ENCODE measurements around the gene ASXL3. TPM values are rescaled to one million over a fixed set of nuclear protein-coding genes. Genes with fewer than 3 reads are reported as not detected.

Gene ASXL3
- total and polyA plus RNA-seq, 2 donors (not counting 3 experiments of a cell fraction or from before 2014, with no cell fraction given): 0.07 to 0.27 TPM

- Histone ChIP-seq H3K9me3 (replicated peaks; ENCODE audit: control insufficient read depth, insufficient read depth, low read length) (no peaks in the 10 kb centered on the region), H3K4me1 (ENCODE audit: control insufficient read depth, extremely low read depth, insufficient read depth, low read length) (peaks cover 4% of the 10 kb centered on the region), H2AFZ (ENCODE audit: low read depth, low read length) (no peak overlapping the region), H3K27ac (ENCODE audit: insufficient read depth, low read depth, low read length) (no peak overlapping the region), H3K27me3 (ENCODE audit: control insufficient read depth in 2 of 2, insufficient read depth in 2 of 2, low read length in 2 of 2) (peaks cover 9 to 24% of the 10 kb centered on the region in 2 experiments), H3K4me2 (ENCODE audit: insufficient read depth, low read length) (no peak overlapping the region), H3K4me3 (replicated peaks in 1 of 3; ENCODE audit: insufficient read depth in 1 of 3, low read depth in 1 of 3, low read length in 3 of 3) (no peak overlapping the region), H3K9ac (replicated peaks; ENCODE audit: extremely low read depth, insufficient read depth, low read length) (no peak overlapping the region), H3K36me3 (ENCODE audit: control insufficient read depth in 2 of 2, extremely low read depth in 1 of 2, insufficient read depth in 2 of 2, low read length in 2 of 2) (no peaks in the 10 kb centered on the region), H3K79me2 (ENCODE audit: control insufficient read depth, insufficient read depth, low read length) (no peaks in the 10 kb centered on the region), H4K20me1 (replicated peaks; ENCODE audit: control insufficient read depth, extremely low read depth, insufficient read depth, low read length) (no peaks in the 10 kb centered on the region), H3K9me1 (replicated peaks; ENCODE audit: control insufficient read depth, extremely low read depth, insufficient read depth, low read length) (no peaks in the 10 kb centered on the region)
- dilution Hi-C loops (cut with MboI; ENCODE audit: extremely low pct_ligation_motif_present, low sequenced_read_pairs): no loop called here
- no peak for TF ChIP-seq EZH2 (IDR thresholded peaks at IDR 0.05; ENCODE audit: borderline replicate concordance, low read depth, low read length, severe bottlenecking)
- no peak for TF ChIP-seq MAX (IDR thresholded peaks at IDR 0.05; ENCODE audit: insufficient read depth, insufficient read length)
- TF ChIP-seq MYC (IDR thresholded peaks at IDR 0.05; ENCODE audit: low read depth, low read length): no peak
- TF ChIP-seq JUN (IDR thresholded peaks at IDR 0.05; ENCODE audit: borderline replicate concordance, insufficient read depth, insufficient read length, low read depth): no peak
- no peak for TF ChIP-seq FOS (IDR thresholded peaks at IDR 0.05; ENCODE audit: borderline replicate concordance, insufficient read depth, low read length)
- no peak for TF ChIP-seq CTCF (IDR thresholded peaks at IDR 0.05; ENCODE audit: extremely low read depth in 1 of 2, insufficient read depth in 1 of 2, low read depth in 1 of 2, low read length in 2 of 2)
- TF ChIP-seq POLR2A (IDR thresholded peaks at IDR 0.05; ENCODE audit: low read depth, low read length): no peak
- TF ChIP-seq GATA2 (IDR thresholded peaks at IDR 0.05; ENCODE audit: insufficient read depth, insufficient read length, low read depth, low read length): no peak
- TF ChIP-seq POLR2AphosphoS5 (IDR thresholded peaks at IDR 0.05; ENCODE audit: insufficient read depth, low read depth, low read length): no peak
- BruUV-seq (replicated peaks): no TSS peak
- intact Hi-C loops (cut with micrococcal nuclease): no loop called here
- POLR2A ChIA-PET: no interaction called here
- FAIRE-seq: no peak
- DNase-seq (ENCODE audit: low read depth, low spot score): no peak
- CTCF ChIA-PET: no interaction called here
Observed at GRCh38 chr18:33573193-33573592, 4.8 kb upstream of the ASXL3 start.
